ACHN (cell line): ENCODE measurements around the gene NPAS1.
"Not testable (repeated sequence)": the region's sequence is repeated elsewhere in the genome, so short reads cannot be mapped to it uniquely, and the experiment has no call there.

Source experiments
- DNase-seq: peaks from one replicate; pipeline ENCODE4 v3.0.0-alpha.2; 2015
- in situ Hi-C: cut with HindIII; loops from 2 replicates; pipeline ENCODE4 v1.10.0; 2017; ENCODE audit warnings: low sequenced_read_pairs, low pct_ligation_motif_present, low pct_unique_long_range_greater_than_20kb

The NPAS1 gene

DNA sequence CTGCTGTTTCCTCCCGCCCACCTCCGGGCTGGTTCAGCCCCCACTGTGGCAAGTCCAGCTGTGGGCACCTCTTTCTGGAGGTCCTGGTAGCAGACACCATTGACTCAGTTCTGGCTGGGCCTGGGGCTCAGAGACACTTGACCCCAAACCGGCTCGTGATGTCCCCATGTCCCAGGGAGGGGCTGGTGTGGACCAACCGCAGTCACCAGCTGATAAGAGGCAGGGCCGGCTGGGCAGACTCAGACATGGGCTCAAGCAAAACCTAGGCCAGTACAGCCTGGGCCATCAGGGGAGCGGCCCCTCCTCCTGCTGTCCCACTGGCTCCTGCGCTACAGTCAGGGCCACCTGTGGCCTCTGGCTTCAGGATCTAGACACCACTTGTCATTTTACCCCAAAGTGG is 48.6 kb downstream of the NPAS1 start:
- no peak for DNase-seq
- in situ Hi-C loops = no loop called here

DNA sequence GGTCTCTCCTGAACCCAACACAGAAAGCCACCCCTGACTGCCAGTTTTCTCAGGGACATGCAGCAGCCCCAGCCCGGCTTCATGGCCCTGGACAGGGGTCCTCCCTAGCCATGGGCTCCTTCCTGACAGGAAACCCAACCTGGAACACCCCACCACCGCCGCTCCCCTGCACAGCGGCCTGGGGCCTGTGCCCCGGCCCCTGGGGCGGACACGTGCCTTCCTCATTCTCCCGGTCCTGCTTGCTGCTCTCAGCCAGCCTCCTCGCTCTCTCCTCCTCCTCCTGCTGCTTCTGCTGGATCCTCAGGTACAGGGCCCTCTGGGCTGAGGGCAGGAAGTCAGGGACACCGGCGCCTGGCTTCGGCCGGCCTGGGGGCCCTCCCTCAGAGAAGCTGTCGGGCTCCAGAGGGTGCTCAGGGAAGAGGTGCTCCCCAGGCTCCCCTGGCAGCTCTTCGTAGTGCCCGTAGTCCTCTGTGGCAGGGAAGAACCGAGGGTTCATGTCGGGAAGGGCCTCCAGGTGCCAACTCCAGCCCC is 49.3 kb downstream of the NPAS1 start:
- DNase-seq = no peak
- in situ Hi-C loops = no loop called here

- in situ Hi-C loops = no loop called here
- DNase-seq = no peak
Measured at GRCh38 chr19:47069795-47070194, 50.2 kb downstream of the NPAS1 start.

DNA sequence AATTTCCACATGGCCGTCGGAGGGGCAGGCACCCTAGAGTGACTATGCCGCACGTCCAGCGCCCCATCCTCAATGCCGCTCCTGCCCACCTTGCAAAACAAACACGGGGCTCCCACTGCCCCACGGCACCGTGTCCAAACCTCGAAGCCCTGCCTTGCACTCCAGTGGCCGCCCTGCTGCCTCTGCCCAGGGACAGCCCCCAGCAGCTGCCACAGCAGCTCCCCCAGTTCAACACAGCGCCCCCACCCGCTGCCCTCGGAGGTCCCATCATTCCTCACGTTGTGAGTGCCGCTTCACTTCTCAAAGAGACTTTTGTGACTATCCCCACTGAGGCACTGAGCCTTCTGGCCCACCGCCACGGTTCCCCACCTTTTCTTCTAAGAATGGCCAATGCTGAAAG is 51.1 kb downstream of the NPAS1 start:
- in situ Hi-C loops = no loop called here
- DNase-seq = no peak

- DNase-seq = no peak
- in situ Hi-C loops = no loop called here
Measured at GRCh38 chr19:47071731-47072130, 52.1 kb downstream of the NPAS1 start.

GRCh38 chr19:47072323-47072722 is 52.7 kb downstream of the NPAS1 start:
- in situ Hi-C loops = no loop called here
- DNase-seq = no peak

- no peak for DNase-seq
- in situ Hi-C loops = no loop called here
Measured at GRCh38 chr19:47073574-47073973, 53.9 kb downstream of the NPAS1 start.

- in situ Hi-C loops = no loop called here
- DNase-seq = no peak
Measured at GRCh38 chr19:47074621-47075020, 55.0 kb downstream of the NPAS1 start.

GRCh38 chr19:47075179-47075810 is 55.7 kb downstream of the NPAS1 start:
- in situ Hi-C loops = no loop called here
- DNase-seq = no peak

- peak; percentile 8 for DNase-seq
- in situ Hi-C loops = no loop called here
Measured at GRCh38 chr19:47075941-47076340, 56.3 kb downstream of the NPAS1 start.

GRCh38 chr19:47078351-47078750 is 58.7 kb downstream of the NPAS1 start:
- in situ Hi-C loops = not testable (repeated sequence)

GRCh38 chr19:47081095-47081494 is 61.5 kb downstream of the NPAS1 start:
- DNase-seq = no peak
- in situ Hi-C loops = no loop called here

More at GRCh38 chr19:47078351-47078750, 58.7 kb downstream of the NPAS1 start:
- not testable (repeated sequence) for DNase-seq

GRCh38 chr19:47082493-47082892 is 62.9 kb downstream of the NPAS1 start:
- no peak for DNase-seq
- in situ Hi-C loops = no loop called here

- in situ Hi-C loops = no loop called here
- DNase-seq = no peak
Measured at GRCh38 chr19:47084879-47085439, 65.3 kb downstream of the NPAS1 start.

DNA sequence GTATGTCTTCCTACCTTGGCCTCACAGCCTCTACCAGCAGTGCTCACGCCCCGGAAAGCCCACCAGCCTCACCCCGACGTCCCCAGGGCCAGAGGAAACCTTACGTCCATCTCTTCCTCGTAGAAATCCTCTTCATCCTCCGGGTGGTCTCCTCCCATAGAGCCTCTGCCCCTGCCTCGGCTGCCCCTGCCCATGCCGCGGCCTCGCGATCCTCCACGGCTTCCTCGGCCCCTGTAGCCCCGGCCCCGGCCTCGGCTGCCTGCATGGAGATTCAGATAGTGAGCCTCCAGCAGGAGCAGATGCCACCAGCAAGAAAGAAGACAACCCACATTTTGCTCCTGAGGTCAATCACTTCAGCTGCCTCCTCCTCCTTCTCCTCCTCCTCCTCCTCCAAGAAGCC is 66.6 kb downstream of the NPAS1 start:
- in situ Hi-C loops = no loop called here
- DNase-seq = no peak

DNA sequence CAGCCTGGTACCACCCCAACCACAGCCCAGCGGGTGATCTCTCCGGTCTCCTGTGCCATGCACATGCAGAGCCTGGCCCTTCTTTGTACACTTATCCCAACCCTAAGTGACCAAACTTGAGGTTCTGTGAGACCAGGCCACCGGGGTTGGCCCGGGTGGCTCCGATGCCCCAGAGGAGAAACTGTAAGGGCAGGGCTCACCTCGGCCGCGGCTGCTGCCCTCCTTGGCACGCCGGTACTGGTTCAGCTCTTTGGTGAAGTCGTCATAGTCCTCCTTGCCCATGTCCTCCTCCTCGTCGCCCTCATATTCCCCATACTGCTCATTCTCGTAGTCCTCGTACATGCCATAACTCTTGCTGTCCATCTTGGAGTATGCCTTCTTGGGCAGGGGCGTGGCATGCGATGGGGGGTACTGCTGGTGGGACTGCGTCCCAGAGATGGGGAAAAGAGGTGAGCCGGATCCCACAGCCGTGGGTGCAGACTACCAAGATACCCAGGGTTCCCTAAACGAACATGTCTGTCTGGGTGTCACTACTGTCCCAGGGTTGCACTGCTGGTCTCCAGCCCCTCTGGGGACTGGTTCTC is 70.2 kb downstream of the NPAS1 start:
- in situ Hi-C loops = no loop called here
- DNase-seq = no peak

DNA sequence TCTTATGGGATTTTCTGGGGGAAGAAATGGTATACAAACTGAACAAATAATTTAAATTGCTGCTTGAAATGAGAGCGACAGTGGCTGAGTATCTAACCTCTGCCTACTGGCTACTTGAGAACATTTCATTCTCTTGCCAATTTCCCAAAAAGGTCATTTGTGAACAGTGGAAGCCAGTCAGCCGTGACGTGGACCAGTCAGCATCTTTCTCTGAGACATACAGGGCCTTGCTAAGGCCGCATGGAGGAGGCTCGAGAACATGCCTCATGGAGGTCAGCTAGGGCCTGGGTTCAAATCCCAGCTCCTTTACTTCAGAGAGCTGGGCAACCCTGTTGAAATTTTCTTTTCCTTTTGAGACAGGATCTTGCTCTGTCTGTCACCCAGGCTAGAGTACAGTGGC is 73.6 kb downstream of the NPAS1 start:
- in situ Hi-C loops = no loop called here
- no peak for DNase-seq

DNA sequence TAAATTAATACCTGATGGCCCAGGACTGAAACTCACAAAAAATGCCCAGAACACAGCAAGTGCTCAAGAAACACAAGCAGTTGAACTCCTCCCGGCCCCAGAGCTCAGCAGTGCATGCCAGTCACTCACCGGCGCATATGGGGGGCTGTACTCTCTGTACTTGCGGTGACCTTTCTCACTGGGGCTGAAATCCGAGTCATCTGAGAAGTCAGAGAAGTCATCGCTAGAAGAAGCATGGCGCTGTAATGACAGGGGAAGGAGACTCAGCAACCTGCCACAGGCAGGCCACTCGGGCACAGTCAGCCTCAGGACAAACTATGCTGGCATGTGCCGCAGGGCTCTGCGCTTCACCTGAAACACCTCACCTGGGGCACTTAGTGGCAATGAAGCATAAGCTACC is 74.2 kb downstream of the NPAS1 start:
- no peak for DNase-seq
- in situ Hi-C loops = no loop called here

DNA sequence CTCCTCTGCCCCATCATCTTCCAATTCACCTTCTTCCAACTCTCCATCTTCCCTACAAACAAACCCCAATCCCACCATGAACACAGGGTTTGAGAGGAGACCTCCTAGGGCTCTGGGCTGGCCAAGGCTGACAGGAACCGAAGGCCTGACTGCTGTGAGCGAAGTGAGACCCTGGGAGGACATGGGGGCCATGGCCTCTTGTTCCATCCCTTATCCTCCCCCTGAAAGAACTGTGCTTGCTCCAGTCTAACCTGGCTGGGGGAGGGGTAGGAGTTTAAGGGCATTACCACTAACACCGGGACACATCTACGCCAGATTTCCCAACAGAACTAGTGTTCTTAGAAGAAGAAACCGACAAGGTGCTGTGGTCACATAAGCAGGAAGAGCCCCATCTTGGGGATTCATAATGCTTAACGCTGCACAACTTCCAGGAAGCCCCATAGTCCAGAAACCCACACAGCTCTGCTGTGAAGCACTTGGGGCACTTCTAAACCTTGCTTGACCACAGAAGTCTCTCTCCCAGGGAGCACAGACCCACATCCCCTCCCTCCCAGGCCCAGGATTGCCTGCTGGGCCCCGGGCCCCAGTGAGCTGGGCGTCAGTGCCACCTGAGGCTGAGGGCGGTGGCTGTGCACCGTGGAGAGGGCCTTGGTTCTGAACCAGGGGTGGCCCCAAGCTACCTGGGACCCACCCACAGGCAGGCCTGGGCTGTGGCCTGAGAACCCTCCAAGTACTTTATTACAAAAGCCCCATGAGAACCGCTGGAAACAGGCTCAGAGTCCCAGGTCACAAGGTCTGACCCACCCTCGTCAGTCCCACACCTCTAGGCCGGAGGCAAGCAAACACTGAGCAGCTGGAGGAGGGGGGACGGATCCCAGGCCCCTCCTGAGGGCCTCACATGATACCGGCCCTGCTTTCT is 75.2 kb downstream of the NPAS1 start:
- no peak for DNase-seq
- in situ Hi-C loops = no loop called here
